ENCODE measurements around the gene STIL.
"Not testable (repeated sequence)": the region's sequence is repeated elsewhere in the genome, so short reads cannot be mapped to it uniquely, and the experiment has no call there.

The STIL gene

GRCh38 chr1:47326271-47326670 is 12.3 kb upstream of the STIL start:
- H3K27ac ChIP-seq (replicated peaks) = no peak overlapping the region
- DNase-seq (ENCODE audit: low read depth in 1 of 2, low spot score in 1 of 2) = no peak
- no peaks in the 10 kb centered on the region for H3K27me3 ChIP-seq (ENCODE audit: insufficient read depth, poor library complexity, severe bottlenecking)
- no peak for TF ChIP-seq CTCF (IDR thresholded peaks at IDR 0.05; ENCODE audit: insufficient read depth, low read length)
- no peak for TF ChIP-seq POLR2AphosphoS5 (IDR thresholded peaks at IDR 0.05; ENCODE audit: low read depth)
- TF ChIP-seq SPI1 (IDR thresholded peaks at IDR 0.05; ENCODE audit: borderline replicate concordance, low read depth) = no peak
- no peak for TF ChIP-seq GABPA (IDR thresholded peaks at IDR 0.05; ENCODE audit: low read depth)
- no peak overlapping the region for H3K4me3 ChIP-seq (replicated peaks; ENCODE audit: insufficient read depth, low read length)

GRCh38 chr1:47325528-47325927 is 11.6 kb upstream of the STIL start:
- TF ChIP-seq POLR2AphosphoS5 (IDR thresholded peaks at IDR 0.05; ENCODE audit: low read depth) (no peak), CTCF (IDR thresholded peaks at IDR 0.05; ENCODE audit: insufficient read depth, low read length) (no peak), GABPA (IDR thresholded peaks at IDR 0.05; ENCODE audit: low read depth) (no peak), SPI1 (IDR thresholded peaks at IDR 0.05; ENCODE audit: borderline replicate concordance, low read depth) (no peak), REST (IDR thresholded peaks at IDR 0.05; ENCODE audit: insufficient replicate concordance, low read depth) (no peak)
- no peak for DNase-seq (ENCODE audit: low read depth in 1 of 2, low spot score in 1 of 2)
- Histone ChIP-seq H3K27ac (replicated peaks) (no peak overlapping the region), H3K4me3 (replicated peaks; ENCODE audit: insufficient read depth, low read length) (no peak overlapping the region), H3K27me3 (ENCODE audit: insufficient read depth, poor library complexity, severe bottlenecking) (no peaks in the 10 kb centered on the region)

- Histone ChIP-seq H3K27me3 (ENCODE audit: insufficient read depth, poor library complexity, severe bottlenecking) (no peaks in the 10 kb centered on the region), H3K4me3 (replicated peaks; ENCODE audit: insufficient read depth, low read length) (no peak overlapping the region), H3K27ac (replicated peaks) (no peak overlapping the region)
- DNase-seq (ENCODE audit: low read depth in 1 of 2, low spot score in 1 of 2) = no peak
- no peak for TF ChIP-seq SPI1 (IDR thresholded peaks at IDR 0.05; ENCODE audit: borderline replicate concordance, low read depth)
- no peak for TF ChIP-seq CTCF (IDR thresholded peaks at IDR 0.05; ENCODE audit: insufficient read depth, low read length)
- no peak for TF ChIP-seq POLR2AphosphoS5 (IDR thresholded peaks at IDR 0.05; ENCODE audit: low read depth)
- no peak for TF ChIP-seq REST (IDR thresholded peaks at IDR 0.05; ENCODE audit: insufficient replicate concordance, low read depth)
These were observed 10.7 kb upstream of the STIL start for GRCh38 chr1:47324682-47325081.

GRCh38 chr1:47323599-47324031 is 9.7 kb upstream of the STIL start:
- Histone ChIP-seq H3K4me3 (replicated peaks; ENCODE audit: insufficient read depth, low read length) (no peak overlapping the region), H3K27ac (replicated peaks) (peak overlapping the region; percentile 40), H3K27me3 (ENCODE audit: insufficient read depth, poor library complexity, severe bottlenecking) (no peaks in the 10 kb centered on the region)
- DNase-seq (ENCODE audit: low read depth in 1 of 2, low spot score in 1 of 2) = no peak
- TF ChIP-seq GABPA (IDR thresholded peaks at IDR 0.05; ENCODE audit: low read depth) = no peak
- no peak for TF ChIP-seq CTCF (IDR thresholded peaks at IDR 0.05; ENCODE audit: insufficient read depth, low read length)
- no peak for TF ChIP-seq POLR2AphosphoS5 (IDR thresholded peaks at IDR 0.05; ENCODE audit: low read depth)
- no peak for TF ChIP-seq SPI1 (IDR thresholded peaks at IDR 0.05; ENCODE audit: borderline replicate concordance, low read depth)

GRCh38 chr1:47319968-47320367 is 6.0 kb upstream of the STIL start:
- not testable (repeated sequence) for DNase-seq (ENCODE audit: low read depth in 1 of 2, low spot score in 1 of 2); H3K27ac ChIP-seq (replicated peaks); H3K27me3 ChIP-seq (ENCODE audit: insufficient read depth, poor library complexity, severe bottlenecking); H3K4me3 ChIP-seq (replicated peaks; ENCODE audit: insufficient read depth, low read length)
